ENCODE measurements around the gene ZNF865.
"Not testable (repeated sequence)": the region's sequence is repeated elsewhere in the genome, so short reads cannot be mapped to it uniquely, and the experiment has no call there.

Gene ZNF865

DNA sequence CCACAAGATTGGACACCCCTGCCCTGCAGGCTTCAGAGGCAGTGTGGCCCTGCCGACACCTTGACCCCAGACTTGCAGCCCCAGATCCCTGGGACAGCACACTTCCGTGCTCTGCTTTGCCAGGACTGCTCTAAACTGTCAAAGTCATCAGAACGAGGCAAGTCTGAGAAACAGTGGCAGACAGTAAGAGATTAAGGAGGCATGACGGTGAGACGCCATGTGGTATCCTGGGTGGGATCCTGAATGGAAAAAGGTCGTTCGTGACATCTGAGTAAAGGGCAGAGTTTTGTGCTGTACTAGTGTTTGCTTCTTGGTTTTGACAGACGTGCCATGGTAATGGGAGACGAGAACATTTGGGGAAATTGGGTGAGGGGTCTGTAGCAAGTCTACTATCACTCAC, 38.6 kb upstream of the ZNF865 start:
- Histone ChIP-seq H3K4me3 (ENCODE audit: insufficient read depth, low read length, poor library complexity, severe bottlenecking) (no peak overlapping the region), H3K27me3 (ENCODE audit: low read length) (no peaks in the 10 kb centered on the region), H3K27ac (ENCODE audit: low read depth, low read length) (no peak overlapping the region), H4K20me1 (ENCODE audit: low read depth, low read length) (no peaks in the 10 kb centered on the region), H3K36me3 (ENCODE audit: low read length) (no peaks in the 10 kb centered on the region), H2AFZ (ENCODE audit: low read depth, low read length, severe bottlenecking) (no peak overlapping the region), H3F3A (ENCODE audit: insufficient read depth) (no peaks in the 10 kb centered on the region), H3K9ac (ENCODE audit: low read length) (no peak overlapping the region), H3K9me3 (ENCODE audit: insufficient read depth, low read length) (no peaks in the 10 kb centered on the region), H3K4me2 (ENCODE audit: low read depth, low read length, poor library complexity, severe bottlenecking) (no peak overlapping the region), H3K79me2 (ENCODE audit: insufficient read depth, low read length) (no peaks in the 10 kb centered on the region), H3K9me2 (replicated peaks; ENCODE audit: insufficient read depth, low read length) (no peaks in the 10 kb centered on the region)
- TF ChIP-seq, protein P1, sequence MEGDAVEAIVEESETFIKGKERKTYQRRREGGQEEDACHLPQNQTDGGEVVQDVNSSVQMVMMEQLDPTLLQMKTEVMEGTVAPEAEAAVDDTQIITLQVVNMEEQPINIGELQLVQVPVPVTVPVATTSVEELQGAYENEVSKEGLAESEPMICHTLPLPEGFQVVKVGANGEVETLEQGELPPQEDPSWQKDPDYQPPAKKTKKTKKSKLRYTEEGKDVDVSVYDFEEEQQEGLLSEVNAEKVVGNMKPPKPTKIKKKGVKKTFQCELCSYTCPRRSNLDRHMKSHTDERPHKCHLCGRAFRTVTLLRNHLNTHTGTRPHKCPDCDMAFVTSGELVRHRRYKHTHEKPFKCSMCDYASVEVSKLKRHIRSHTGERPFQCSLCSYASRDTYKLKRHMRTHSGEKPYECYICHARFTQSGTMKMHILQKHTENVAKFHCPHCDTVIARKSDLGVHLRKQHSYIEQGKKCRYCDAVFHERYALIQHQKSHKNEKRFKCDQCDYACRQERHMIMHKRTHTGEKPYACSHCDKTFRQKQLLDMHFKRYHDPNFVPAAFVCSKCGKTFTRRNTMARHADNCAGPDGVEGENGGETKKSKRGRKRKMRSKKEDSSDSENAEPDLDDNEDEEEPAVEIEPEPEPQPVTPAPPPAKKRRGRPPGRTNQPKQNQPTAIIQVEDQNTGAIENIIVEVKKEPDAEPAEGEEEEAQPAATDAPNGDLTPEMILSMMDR (IDR thresholded peaks at IDR 0.05; ENCODE audit: insufficient read depth, low read length, poor library complexity, severe bottlenecking) = no peak
- TF ChIP-seq EZH2phosphoT487 (conservative IDR thresholded peaks at IDR 0.05; ENCODE audit: low read length) = no peak

GRCh38 chr19:55567708-55568328, 37.6 kb upstream of the ZNF865 start:
- H3K27ac ChIP-seq (ENCODE audit: low read depth, low read length) = no peak overlapping the region
- no peak overlapping the region for H3K9ac ChIP-seq (ENCODE audit: low read length)
- H3K79me2 ChIP-seq (ENCODE audit: insufficient read depth, low read length) = no peaks in the 10 kb centered on the region
- no peaks in the 10 kb centered on the region for H3K9me2 ChIP-seq (replicated peaks; ENCODE audit: insufficient read depth, low read length)
- H2AFZ ChIP-seq (ENCODE audit: low read depth, low read length, severe bottlenecking) = no peak overlapping the region
- TF ChIP-seq, protein P1 (IDR thresholded peaks at IDR 0.05; ENCODE audit: insufficient read depth, low read length, poor library complexity, severe bottlenecking) = no peak
- TF ChIP-seq EZH2phosphoT487 (conservative IDR thresholded peaks at IDR 0.05; ENCODE audit: low read length) = no peak
- H3K27me3 ChIP-seq (ENCODE audit: low read length) = no peaks in the 10 kb centered on the region
- H3F3A ChIP-seq (ENCODE audit: insufficient read depth) = no peaks in the 10 kb centered on the region
- H3K9me3 ChIP-seq (ENCODE audit: insufficient read depth, low read length) = no peaks in the 10 kb centered on the region
- H3K4me2 ChIP-seq (ENCODE audit: low read depth, low read length, poor library complexity, severe bottlenecking) = no peak overlapping the region
- H3K36me3 ChIP-seq (ENCODE audit: low read length) = no peaks in the 10 kb centered on the region
- no peaks in the 10 kb centered on the region for H4K20me1 ChIP-seq (ENCODE audit: low read depth, low read length)
- no peak overlapping the region for H3K4me3 ChIP-seq (ENCODE audit: insufficient read depth, low read length, poor library complexity, severe bottlenecking)

- not testable (repeated sequence) for H3K4me3 ChIP-seq (ENCODE audit: insufficient read depth, low read length, poor library complexity, severe bottlenecking); H3K27ac ChIP-seq (ENCODE audit: low read depth, low read length); H3K9me3 ChIP-seq (ENCODE audit: insufficient read depth, low read length); H3K36me3 ChIP-seq (ENCODE audit: low read length); H2AFZ ChIP-seq (ENCODE audit: low read depth, low read length, severe bottlenecking); H3K27me3 ChIP-seq (ENCODE audit: low read length); H3K4me2 ChIP-seq (ENCODE audit: low read depth, low read length, poor library complexity, severe bottlenecking); H3K79me2 ChIP-seq (ENCODE audit: insufficient read depth, low read length); H3K9me2 ChIP-seq (replicated peaks; ENCODE audit: insufficient read depth, low read length); H3F3A ChIP-seq (ENCODE audit: insufficient read depth); H4K20me1 ChIP-seq (ENCODE audit: low read depth, low read length); H3K9ac ChIP-seq (ENCODE audit: low read length)
Observed at GRCh38 chr19:55569477-55569876, 36.0 kb upstream of the ZNF865 start.

- H3K4me2 ChIP-seq (ENCODE audit: low read depth, low read length, poor library complexity, severe bottlenecking); H4K20me1 ChIP-seq (ENCODE audit: low read depth, low read length); H2AFZ ChIP-seq (ENCODE audit: low read depth, low read length, severe bottlenecking); H3K9me2 ChIP-seq (replicated peaks; ENCODE audit: insufficient read depth, low read length); H3K4me3 ChIP-seq (ENCODE audit: insufficient read depth, low read length, poor library complexity, severe bottlenecking); H3K79me2 ChIP-seq (ENCODE audit: insufficient read depth, low read length); H3K27ac ChIP-seq (ENCODE audit: low read depth, low read length); H3K9ac ChIP-seq (ENCODE audit: low read length); H3K9me3 ChIP-seq (ENCODE audit: insufficient read depth, low read length); H3K27me3 ChIP-seq (ENCODE audit: low read length); H3K36me3 ChIP-seq (ENCODE audit: low read length); H3F3A ChIP-seq (ENCODE audit: insufficient read depth): not testable (repeated sequence)
Observed at GRCh38 chr19:55573929-55574328, 31.5 kb upstream of the ZNF865 start.

Data from SU-DHL-6 (cell line).